ENCODE results near the gene POGZ. TPM values are rescaled to one million over a fixed set of nuclear protein-coding genes. Genes with fewer than 3 reads are reported as not detected.

Gene POGZ
- total RNA-seq, 1 donor from 2014 or later = 145 TPM

- H3K27ac Mint-ChIP-seq (ENCODE audit: unreplicated experiment) = no peak overlapping the region
- peaks cover 2% of the 10 kb centered on the region for H3K36me3 Mint-ChIP-seq (ENCODE audit: low read depth)
- DNase-seq (ENCODE audit: low read depth, low spot score) = no peak
- no peaks in the 10 kb centered on the region for H3K27me3 Mint-ChIP-seq (ENCODE audit: low read depth)
- peaks cover 3% of the 10 kb centered on the region for H3K9me3 Mint-ChIP-seq
- H3K4me3 Mint-ChIP-seq = no peak overlapping the region
- peaks cover 10% of the 10 kb centered on the region for H3K4me1 Mint-ChIP-seq
- no peak for TF ChIP-seq CTCF (conservative IDR thresholded peaks at IDR 0.05)
Observed at GRCh38 chr1:151478140-151478812, 19.0 kb upstream of the POGZ start.

DNA sequence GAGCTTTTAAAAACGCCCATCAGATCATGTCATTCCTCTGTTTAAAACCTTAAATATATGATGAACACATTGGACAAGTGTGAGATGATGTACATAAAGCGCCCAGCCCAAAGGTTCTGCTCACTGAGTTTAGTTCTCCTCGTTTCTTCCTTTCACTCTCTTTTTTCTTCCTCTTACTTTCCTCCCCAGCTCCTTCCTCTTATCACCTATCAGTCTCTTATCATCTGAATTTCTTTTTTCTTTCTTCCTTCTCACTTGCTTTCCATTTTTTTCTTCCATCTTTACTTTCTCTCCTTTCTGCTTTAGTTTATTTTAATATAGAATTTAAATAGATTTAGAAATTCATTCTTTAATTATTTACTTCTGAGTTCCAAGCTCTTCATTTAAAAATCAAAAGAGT lies 17.8 kb upstream of the POGZ start:
- H3K4me1 Mint-ChIP-seq = peaks cover 16% of the 10 kb centered on the region
- no peak for DNase-seq (ENCODE audit: low read depth, low spot score)
- H3K4me3 Mint-ChIP-seq = no peak overlapping the region
- TF ChIP-seq CTCF (conservative IDR thresholded peaks at IDR 0.05) = no peak
- peaks cover 2% of the 10 kb centered on the region for H3K9me3 Mint-ChIP-seq
- H3K27me3 Mint-ChIP-seq (ENCODE audit: low read depth) = no peaks in the 10 kb centered on the region
- H3K36me3 Mint-ChIP-seq (ENCODE audit: low read depth) = peaks cover 2% of the 10 kb centered on the region
- no peak overlapping the region for H3K27ac Mint-ChIP-seq (ENCODE audit: unreplicated experiment)

- TF ChIP-seq CTCF (conservative IDR thresholded peaks at IDR 0.05) = no peak
- H3K4me1 Mint-ChIP-seq = peaks cover 16% of the 10 kb centered on the region
- no peaks in the 10 kb centered on the region for H3K9me3 Mint-ChIP-seq
- no peak for DNase-seq (ENCODE audit: low read depth, low spot score)
- no peak overlapping the region for H3K27ac Mint-ChIP-seq (ENCODE audit: unreplicated experiment)
- H3K36me3 Mint-ChIP-seq (ENCODE audit: low read depth) = peaks cover 2% of the 10 kb centered on the region
- no peaks in the 10 kb centered on the region for H3K27me3 Mint-ChIP-seq (ENCODE audit: low read depth)
- no peak overlapping the region for H3K4me3 Mint-ChIP-seq
Observed at GRCh38 chr1:151476083-151476482, 16.8 kb upstream of the POGZ start.

DNA sequence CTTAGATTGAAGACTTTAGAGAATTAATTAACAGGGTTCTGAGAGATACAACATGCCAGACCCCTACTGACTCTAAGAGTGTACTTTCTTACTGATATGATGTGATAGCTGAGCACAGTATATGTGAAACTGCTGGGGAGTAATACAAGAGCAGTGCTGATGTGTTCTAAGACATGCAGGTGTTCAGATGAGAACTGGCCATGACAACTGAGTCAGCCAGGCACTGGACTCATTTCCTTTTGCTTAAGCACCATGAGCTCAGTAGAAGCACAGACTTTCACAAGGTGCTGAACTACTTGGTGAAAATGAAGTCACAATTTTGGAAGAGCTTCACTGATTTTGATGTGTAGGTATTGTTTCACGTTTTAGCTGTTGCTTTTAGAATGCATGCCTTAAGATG lies 15.9 kb upstream of the POGZ start:
- TF ChIP-seq CTCF (conservative IDR thresholded peaks at IDR 0.05) = no peak
- H3K9me3 Mint-ChIP-seq = no peaks in the 10 kb centered on the region
- no peak for DNase-seq (ENCODE audit: low read depth, low spot score)
- no peaks in the 10 kb centered on the region for H3K36me3 Mint-ChIP-seq (ENCODE audit: low read depth)
- no peak overlapping the region for H3K4me3 Mint-ChIP-seq
- H3K4me1 Mint-ChIP-seq = peaks cover 16% of the 10 kb centered on the region
- H3K27ac Mint-ChIP-seq (ENCODE audit: unreplicated experiment) = no peak overlapping the region
- H3K27me3 Mint-ChIP-seq (ENCODE audit: low read depth) = no peaks in the 10 kb centered on the region

GRCh38 chr1:151474745-151475144 lies 15.5 kb upstream of the POGZ start:
- H3K4me3 Mint-ChIP-seq = no peak overlapping the region
- no peak overlapping the region for H3K27ac Mint-ChIP-seq (ENCODE audit: unreplicated experiment)
- H3K4me1 Mint-ChIP-seq = peaks cover 16% of the 10 kb centered on the region
- no peak for DNase-seq (ENCODE audit: low read depth, low spot score)
- TF ChIP-seq CTCF (conservative IDR thresholded peaks at IDR 0.05) = no peak
- no peaks in the 10 kb centered on the region for H3K9me3 Mint-ChIP-seq
- H3K27me3 Mint-ChIP-seq (ENCODE audit: low read depth) = no peaks in the 10 kb centered on the region
- no peaks in the 10 kb centered on the region for H3K36me3 Mint-ChIP-seq (ENCODE audit: low read depth)
